HG03175 (cell line): ENCODE data around the gene PFKP.
"Not testable (repeated sequence)": the region's sequence is repeated elsewhere in the genome, so short reads cannot be mapped to it uniquely, and the experiment has no call there.

ENCODE experiments used
- ATAC-seq: cut with Tn5 transposase; IDR thresholded peaks from one replicate; pipeline ENCODE4 v1.9.1; 2021; ENCODE audit warnings: mild to moderate bottlenecking, moderate library complexity; ENCODE audit not compliant: unreplicated experiment

The PFKP gene

DNA sequence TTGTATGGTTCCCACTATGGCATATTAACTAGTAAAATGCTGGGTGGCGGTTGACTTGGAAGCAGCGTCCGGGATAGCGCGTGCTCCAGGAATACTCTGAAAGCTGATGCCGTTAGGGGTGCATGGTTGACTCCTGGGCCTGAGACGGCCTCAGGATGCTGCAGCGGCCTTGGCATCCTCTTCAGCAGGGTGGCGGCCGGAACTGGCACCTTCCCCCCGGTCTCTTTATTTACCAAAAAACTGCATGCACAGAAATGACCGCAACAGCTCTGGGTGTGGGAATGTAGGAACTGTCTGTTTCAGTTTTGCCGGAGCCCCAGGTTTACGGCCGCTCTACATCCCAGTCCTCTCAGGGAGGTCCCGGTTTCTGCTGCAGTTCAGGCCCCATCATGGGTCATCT is 28.8 kb downstream of the PFKP start:
- ATAC-seq, result no peak

DNA sequence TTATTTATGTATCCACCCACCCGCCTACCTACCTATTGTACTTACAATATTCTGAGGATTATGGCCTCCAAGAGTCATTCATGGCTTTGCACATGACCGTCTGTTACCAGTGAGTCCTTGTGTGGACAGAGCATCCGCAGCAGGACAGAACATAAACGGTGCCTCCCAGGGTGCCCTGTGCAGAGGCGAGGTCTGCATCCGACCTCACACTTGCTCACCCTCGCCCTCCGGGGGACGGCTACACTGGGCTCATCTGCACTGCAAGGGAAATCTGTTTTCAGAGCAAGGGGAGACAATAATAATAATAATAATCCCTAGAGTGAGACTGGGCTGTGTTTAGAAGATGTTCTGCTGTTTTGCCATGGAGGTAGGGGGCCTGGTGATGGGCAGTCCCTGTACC is 29.8 kb downstream of the PFKP start:
- no peak for ATAC-seq

DNA sequence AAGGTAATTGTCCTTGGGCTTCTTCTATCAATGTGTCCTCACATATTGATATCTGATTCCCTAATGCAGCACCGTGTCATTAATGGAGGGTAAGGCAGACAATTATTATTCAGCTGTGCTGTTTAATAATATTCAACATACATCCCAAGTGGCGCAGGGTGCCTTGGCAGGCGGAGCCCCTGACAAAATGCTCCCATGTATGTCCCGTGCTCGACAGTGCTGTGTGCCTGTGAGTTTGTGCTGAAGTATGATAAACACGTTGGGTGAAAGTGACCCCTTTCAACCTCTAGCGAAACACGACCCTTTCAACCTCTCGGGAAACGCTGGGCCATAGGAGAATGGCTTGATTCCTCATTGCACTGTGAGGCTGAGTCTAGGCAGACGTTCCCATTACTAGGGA is 31.3 kb downstream of the PFKP start:
- no peak for ATAC-seq

DNA sequence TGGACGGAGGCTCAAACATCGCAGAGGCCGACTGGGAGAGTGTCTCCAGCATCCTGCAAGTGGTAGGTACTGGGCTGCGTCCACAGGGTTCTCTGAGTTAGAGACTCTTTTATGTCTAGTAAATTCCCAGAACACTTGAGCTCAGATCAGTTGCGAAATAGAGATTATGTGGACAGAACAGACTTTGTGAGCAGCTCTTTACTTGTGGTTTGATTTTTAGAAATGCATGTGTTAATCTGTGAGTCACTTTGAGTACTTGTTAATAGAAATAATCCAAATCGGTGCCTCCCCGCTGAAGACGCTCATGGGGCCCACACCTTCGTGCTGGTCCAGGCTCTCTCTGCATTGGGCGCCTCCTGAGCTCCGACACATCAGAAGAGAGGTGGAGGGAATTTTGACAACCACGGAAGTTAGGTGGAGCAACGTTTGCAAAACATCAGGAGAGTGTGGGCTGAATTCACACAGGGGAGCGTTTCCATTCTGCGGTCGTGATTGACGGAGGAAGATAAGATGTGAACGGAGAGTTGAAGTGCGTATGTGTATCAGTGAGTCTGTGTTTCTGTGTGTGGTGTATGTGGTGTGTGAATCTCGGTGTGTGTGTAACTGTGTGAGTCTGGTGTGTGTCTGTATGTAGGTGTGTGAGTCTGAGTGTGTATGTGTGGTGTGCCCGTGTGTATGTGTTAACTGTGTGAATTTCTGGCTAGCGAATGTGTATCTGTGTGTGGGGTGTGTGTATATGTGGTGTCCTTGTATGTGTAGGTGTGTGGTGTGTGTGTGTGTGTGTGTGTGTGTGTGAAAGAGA is 32.1 kb downstream of the PFKP start:
- ATAC-seq, result no peak

DNA sequence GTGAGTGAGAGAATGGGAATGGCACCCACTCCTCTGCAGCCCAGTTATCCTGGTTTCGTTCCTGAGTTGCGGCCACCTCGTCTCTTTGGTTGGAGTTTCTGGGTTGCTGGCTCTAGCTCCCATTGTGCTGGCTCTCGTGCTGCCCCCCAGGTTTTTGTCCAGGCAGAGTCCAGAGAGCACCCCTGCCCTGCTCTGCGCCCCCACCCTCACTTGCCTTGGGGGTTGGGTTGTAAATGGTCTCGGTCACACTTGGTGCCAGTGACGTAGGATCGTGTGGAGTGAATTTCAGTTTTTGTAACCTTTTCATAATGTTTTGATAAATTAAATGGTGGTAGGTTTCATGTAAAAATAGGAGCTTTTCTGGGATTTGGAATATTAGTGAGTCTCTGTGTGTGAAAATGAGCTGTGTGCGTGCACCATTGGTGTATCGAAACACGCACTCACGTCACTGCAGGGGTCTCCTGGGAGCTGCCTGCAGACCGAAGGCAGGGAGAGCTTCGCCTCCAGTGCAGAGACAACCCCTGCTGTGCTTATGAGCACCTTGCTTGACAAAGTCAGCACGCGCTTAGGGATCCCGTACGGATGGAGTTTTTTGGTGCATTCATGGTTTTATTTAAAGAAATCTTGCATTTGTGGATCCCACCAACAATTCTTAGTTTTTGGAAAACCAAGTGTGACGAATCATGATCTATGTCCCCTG is 32.9 kb downstream of the PFKP start:
- no peak for ATAC-seq

DNA sequence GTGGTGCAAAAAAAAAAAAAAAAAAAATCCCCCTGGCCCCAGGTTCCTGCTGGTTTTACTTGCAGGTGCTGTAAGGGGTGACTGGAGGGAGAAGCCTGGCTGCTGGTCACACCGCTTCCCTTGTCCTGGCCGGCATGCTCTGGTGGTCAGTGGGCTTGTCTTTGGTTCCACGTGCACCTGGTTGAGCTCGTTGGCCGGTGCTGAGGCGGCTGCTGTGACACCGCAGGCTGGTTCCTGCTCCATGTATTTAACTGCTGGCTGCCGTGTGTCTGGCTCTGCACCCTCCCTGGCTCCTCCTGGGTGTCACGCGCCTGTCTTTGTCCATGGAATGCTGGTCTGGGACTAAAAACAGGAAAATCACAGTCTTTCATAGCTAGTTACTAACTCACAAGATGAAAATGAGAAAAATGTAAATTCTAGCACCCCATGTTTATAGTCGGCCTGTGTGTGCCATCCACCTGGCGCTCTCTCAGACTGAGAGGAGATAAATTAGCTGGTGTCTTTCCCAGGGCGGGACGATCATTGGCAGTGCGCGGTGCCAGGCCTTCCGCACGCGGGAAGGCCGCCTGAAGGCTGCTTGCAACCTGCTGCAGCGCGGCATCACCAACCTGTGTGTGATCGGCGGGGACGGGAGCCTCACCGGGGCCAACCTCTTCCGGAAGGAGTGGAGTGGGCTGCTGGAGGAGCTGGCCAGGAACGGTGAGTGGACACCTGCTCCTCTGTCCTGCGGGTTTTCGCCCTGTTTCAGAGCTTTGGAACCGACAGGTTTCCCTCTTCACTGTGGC is 33.7 kb downstream of the PFKP start:
- no peak for ATAC-seq

DNA sequence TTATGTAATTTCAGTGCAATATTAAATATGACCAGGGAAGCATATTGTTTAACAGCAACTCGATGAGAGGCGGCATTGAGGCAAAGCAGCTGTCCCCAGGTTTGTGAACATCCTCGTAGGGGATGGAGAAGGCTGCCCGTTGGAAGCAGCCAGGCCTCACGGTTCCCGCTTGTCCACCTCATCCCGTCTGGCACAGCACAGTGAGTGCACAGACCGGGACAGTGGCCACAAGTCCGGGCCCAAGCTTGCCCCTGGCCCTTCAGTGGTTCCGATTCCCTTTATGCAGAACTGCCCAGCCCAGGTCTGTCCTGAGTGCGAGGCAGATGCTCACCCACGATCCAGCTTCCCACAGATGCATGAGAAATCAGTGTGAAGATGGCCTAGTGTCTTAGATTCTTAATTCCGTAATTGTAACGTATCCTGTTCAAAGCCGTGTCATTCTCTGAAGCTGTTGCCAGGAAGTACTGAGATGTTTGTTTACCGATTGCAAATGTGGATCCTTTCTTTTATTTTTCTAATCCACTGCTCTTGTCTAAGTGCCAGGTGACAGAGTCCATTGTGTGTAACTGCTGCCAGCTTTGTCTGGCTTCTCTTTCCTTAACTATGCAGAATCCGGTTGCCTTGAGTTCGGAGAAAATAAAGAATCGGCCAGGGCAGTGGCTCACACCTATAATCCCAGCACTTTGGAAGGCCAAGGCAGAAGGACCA is 35.5 kb downstream of the PFKP start:
- no peak for ATAC-seq

DNA sequence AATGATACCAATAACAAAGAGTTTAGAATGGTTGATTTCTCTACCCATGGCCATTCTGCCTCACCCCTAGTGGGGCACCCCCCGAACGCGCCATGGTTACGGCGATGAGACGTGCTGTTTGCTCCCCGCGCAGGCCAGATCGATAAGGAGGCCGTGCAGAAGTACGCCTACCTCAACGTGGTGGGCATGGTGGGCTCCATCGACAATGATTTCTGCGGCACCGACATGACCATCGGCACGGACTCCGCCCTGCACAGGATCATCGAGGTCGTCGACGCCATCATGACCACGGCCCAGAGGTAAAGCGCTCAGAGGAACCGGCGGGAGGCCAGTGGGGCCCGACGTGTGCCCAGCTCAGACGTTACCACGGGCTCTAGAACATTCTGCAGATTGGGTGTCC is 36.3 kb downstream of the PFKP start:
- ATAC-seq, result no peak

DNA sequence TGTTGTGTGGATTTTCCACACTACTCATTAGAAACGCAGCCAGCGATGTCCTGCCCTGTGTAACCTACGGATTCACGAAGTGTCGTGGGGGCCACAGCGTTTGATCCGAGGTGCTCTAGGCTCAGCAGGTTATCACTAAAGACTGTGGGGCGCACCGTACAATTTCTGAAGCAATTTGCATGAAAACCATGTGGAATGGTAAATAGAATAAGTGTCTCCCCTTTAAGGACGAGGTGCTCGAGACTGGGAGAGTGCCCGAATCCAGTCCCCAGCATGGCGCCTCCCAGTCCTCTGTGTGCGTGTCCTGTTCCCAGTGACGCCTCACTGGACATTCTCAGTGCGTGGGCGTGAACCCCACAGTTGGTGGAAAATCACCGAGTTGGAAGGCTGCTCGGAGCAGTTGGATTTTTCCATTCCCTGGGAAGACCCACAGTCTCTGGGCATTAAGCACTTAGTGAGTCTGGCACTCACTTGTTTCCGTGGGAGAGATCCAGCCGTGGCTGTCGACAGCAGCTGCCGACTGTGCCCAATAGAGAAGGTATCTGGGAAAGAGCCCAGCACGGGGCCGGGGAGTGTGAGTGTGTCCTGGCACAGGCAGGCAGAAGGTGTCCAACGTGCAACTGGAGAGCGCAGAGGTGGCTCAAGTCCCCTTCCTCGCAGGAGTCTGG is 37.0 kb downstream of the PFKP start:
- no peak for ATAC-seq

DNA sequence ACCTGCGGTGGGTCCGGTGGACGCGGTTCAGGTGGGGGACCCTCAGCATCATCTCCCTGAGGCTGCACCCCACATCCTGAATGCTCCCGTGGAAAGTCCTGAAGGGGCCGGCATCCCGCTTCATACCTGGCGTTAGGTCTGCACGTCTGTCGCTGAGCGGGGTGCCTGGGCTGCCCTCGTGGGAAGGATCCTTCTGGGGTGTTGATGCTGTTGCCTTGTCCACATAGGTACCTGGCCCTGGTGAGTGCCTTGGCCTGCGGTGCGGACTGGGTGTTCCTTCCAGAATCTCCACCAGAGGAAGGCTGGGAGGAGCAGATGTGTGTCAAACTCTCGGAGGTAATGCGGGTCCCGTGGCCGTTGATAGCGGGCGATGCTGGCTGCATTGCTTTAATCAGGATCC is 37.8 kb downstream of the PFKP start:
- no peak for ATAC-seq

DNA sequence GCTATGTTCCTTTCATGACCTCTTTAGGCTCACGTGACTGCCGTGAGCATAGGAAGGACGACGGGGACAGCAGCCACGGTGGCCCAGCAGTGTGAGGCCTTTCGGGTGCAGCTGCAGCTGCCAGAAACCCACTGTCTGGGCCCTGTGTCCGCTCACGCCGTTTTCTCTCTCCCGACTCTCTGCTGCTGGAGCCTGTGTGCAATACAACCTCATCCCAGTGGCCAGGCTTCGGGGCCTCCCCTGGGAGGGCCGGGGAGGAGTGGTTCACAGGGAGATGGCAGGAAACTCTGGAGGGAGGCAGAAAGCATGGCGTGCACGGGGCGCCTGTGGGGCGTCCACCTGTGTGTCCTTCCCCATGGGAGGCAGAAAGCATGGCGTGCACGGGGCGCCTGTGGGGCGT is 38.6 kb downstream of the PFKP start:
- ATAC-seq, result no peak

DNA sequence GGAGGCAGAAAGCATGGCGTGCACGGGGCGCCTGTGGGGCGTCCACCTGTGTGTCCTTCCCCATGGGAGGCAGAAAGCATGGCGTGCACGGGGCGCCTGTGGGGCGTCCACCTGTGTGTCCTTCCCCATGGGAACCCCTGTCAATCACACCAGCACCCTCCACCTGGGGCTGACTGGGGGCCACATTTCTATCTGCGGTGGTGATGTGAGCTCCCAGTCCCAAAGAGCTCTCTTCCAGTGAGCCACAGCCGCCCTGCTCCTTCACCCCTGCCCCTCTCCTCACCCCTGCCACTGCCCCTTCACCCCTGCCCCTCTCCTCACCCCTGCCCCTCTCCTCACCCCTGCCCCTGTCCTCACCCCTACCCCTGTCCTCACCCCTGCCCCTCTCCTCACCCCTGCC is 39.0 kb downstream of the PFKP start:
- not testable (repeated sequence) for ATAC-seq

DNA sequence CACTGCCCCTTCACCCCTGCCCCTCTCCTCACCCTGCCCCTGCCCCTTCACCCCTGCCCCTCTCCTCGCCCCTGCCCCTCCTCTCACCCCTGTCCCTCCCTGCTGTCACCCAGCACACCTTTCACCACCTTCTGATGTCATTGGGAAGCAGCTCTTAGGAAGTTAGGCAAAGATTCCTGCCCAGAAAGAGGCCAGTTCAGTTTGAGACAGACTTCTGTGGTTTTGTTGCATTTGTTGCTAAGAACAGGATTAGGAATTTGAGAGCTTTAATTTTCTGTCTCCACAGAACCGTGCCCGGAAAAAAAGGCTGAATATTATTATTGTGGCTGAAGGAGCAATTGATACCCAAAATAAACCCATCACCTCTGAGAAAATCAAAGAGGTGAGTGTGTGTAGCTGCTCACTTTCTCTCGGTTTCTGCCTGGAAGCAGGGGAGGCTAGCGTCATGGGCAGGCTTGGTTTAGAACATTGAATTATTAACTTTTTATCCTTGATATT is 39.6 kb downstream of the PFKP start:
- no peak for ATAC-seq

DNA sequence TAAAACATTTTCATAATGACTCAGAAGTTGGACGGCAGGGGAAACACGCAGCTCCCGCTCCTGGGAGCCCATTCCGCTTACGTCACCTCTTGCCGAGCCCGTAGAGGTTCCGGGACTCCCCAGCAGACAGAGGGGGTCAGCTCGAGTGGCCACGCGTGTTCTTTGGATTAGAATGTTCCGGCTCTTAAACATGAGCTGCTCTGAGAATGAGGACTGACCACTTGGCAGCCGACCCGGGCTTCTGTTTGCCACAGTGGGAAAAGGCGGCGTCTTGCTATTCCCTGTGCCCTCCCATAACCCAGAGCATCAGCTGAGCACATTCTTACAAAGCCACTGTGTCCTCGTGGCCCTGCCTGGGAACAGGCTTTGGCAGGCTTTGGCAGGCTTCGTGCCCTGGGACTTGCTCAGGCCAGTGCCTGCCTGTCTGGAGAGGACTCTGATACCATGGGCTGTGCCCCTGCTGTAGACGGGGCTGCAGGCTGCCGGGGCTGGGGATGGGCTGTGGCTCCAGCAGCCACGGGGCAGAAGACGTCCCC is 40.1 kb downstream of the PFKP start:
- ATAC-seq, result no peak

DNA sequence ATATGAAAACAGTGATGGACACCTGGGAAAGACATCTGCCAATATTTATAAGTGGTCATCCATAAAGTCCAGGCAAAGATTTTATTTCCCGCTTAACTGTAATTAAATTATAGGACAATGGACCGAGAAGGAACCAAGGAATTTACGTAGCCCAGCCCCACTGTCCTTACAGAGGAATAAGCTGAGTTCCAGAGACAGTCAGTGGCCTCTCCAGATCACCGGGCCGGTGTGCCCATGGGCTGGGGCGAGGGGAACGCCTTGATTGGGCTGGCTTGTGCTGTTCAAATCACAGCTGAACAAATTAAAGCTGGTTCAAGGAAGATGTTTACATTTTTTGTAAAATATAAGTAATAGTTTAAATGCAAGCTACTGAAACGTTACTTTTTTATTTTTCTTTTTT is 40.7 kb downstream of the PFKP start:
- ATAC-seq, result no peak

DNA sequence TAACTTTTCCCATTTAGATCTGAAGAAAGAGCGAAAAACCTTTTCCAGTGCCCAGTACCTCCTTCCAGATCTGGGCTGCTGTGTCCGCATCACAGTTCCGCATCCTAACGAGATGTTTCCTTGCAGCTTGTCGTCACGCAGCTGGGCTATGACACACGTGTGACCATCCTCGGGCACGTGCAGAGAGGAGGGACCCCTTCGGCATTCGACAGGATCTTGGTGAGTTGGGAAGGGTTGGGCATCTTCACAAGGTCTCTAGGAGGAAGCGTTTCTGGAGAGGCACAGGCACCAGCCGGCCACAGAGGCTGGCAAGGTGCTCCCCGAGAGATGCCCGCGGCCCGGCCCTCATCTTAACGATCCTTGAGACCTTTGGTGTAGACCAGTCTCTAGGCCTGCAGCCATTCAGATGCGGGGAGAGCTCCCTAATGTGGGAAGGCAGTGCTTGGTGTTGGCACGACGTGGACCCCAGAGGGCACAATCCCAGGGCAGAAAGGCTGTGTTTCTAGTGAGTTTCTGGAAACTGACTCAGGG is 41.3 kb downstream of the PFKP start:
- no peak for ATAC-seq

DNA sequence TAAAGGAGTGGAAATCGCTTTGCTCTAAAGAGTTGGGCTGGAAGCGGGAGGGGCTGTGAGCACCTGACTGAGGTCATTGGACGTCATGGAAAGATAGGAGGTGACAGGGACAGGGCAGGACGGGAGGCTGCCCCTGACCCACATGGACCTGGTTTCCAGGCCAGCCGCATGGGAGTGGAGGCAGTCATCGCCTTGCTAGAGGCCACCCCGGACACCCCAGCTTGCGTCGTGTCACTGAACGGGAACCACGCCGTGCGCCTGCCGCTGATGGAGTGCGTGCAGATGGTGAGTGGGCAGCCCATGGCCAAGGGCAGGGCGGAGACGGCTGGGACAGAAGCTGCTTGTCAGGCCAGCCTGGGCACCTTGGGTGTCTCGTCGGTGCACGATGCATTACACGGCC is 41.8 kb downstream of the PFKP start:
- no peak for ATAC-seq

DNA sequence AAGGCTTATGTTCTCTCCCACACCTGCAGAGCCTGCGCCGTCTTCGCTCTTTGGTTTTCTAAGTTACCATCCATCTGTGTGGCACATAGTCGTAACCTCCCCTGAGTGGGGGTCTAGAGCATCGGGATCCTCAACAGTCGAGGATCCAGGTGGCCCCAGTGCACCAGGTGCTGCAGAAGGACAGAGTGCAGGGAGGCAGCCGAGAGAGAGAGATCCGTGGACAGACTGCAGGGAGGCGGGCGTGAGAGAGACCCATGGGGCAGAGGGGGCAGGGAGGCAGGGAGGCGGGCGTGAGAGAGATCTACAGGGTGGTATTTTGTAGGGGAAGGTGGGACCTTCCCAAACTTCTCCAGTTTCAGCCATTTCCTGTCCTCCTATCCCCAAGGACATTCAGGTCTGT is 42.3 kb downstream of the PFKP start:
- ATAC-seq, result no peak

DNA sequence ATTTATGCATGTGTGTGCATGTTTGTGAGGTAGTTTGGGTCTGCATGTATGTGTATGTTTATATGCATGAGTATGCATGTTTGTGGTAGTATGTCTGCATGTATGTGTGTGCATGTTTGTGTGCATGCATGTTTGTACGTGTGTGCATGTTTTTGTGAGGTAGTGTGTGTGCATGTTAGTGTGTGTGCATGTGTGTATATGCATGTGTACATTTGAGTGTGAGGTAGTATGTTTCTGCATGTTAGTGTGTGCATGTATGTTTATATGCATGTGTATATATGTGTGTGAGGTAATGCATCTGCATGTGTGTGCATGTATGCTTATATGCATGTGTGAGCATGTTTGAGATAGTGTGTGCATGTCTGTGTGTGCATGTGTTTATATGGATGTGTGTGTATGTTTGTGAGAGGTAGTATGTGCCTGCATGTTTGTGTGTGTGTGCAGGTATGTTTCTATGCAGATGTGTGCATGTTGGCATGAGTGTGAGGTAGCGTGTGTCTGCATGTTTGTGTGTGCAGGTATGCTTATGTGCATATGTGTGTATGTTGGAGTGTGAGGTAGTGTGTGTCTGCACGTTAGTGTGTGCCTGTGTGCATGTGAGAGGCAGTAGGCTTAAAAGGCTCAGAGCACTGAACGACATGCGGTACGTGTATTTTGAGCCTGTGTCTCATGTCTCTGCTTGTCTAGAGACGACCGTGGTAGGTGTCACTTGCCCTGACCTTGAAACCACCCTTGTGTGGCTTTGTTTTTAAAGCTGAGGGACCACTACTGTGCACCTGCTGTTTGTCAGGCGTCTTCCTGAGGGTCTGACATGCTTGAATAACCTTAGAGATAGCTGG is 43.7 kb downstream of the PFKP start:
- no peak for ATAC-seq
